ENCODE data around the gene SMARCE1. TPM values are rescaled to one million over a fixed set of nuclear protein-coding genes. Genes with fewer than 3 reads are reported as not detected.

Gene SMARCE1
- total RNA-seq, 2 donors from 2014 or later = 48.0 to 50.8 TPM

DNA sequence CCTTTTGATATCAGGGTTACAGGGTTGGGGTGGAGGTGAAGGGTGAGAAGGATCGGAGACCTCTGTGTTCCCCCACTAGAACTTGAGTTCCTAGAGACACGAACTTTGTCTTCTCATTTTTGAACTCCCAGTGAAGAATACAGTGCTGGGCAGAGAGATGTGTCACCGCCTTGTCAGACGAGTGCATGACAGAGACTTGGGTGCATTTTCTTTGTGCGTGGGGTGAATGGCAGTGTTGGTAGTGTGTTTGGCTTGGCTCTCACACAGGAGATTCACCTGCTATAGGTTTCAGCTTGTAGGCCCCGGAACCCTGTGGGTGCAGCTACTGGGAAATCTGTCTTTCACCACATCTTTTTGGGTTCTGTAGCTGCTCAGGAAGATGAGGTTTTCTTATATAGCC lies 42.3 kb downstream of the SMARCE1 start:
- no peak for ATAC-seq

DNA sequence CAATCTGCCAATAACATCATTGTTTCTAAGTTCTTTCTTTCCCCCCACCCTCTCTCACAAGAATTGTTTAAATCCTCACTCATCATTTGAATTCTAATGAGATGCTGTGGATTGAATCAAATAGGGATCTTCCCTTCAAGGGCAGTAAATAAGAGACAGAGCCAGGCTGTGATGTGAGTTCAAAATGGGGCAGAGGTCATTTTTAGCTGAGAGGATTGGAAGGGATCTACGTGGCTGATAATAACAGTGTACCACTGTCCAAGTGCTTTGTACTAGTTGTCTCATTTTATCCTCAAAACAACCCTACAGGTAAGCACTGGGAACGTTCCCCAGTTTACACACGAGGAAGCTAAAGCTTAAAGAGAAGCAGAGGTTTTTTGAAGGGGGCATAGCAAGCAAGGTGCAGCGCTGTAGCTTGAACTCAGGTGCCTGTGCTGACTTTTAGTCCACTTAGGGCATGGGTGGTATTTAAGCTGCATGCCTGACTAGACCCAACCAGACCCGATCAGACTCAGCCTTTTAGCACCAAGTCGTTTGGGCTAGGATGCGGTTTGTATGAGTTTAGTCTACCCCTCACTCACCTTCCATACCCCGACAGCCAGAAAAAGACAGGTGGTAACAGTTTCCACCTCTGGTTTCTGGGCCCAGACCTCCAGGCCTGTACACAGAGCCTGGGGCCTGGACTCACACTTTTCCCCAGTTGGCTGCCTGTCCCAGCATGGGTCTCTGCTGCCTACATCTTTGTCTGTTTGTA lies 43.1 kb downstream of the SMARCE1 start:
- DNase-seq (no peak), ATAC-seq (no peak)
- H3K4me1 ChIP-seq = no peaks in the 10 kb centered on the region
- H3K4me3 ChIP-seq = no peak overlapping the region
- intact Hi-C loops (cut with DNase I) = no loop called here
- WGBS, 2 donors = 62 to 67% methylated on average over 8 of the region's 8 CpGs
- no peaks in the 10 kb centered on the region for H3K9me3 ChIP-seq
- H3K27me3 ChIP-seq = no peaks in the 10 kb centered on the region
- TF ChIP-seq POLR2A (IDR thresholded peaks at IDR 0.05) = no peak
- TF ChIP-seq, protein P1, sequence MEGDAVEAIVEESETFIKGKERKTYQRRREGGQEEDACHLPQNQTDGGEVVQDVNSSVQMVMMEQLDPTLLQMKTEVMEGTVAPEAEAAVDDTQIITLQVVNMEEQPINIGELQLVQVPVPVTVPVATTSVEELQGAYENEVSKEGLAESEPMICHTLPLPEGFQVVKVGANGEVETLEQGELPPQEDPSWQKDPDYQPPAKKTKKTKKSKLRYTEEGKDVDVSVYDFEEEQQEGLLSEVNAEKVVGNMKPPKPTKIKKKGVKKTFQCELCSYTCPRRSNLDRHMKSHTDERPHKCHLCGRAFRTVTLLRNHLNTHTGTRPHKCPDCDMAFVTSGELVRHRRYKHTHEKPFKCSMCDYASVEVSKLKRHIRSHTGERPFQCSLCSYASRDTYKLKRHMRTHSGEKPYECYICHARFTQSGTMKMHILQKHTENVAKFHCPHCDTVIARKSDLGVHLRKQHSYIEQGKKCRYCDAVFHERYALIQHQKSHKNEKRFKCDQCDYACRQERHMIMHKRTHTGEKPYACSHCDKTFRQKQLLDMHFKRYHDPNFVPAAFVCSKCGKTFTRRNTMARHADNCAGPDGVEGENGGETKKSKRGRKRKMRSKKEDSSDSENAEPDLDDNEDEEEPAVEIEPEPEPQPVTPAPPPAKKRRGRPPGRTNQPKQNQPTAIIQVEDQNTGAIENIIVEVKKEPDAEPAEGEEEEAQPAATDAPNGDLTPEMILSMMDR (IDR thresholded peaks at IDR 0.05) = no peak
- H3K36me3 ChIP-seq (replicated peaks in 1 of 2; ENCODE audit: insufficient read depth in 1 of 2, low read depth in 2 of 2) = no peaks in the 10 kb centered on the region
- no peak overlapping the region for H3K27ac ChIP-seq

More for the DNA sequence above, 42.3 kb downstream of the SMARCE1 start:
- Histone ChIP-seq H3K4me1 (no peaks in the 10 kb centered on the region), H3K36me3 (replicated peaks in 1 of 2; ENCODE audit: insufficient read depth in 1 of 2, low read depth in 2 of 2) (no peaks in the 10 kb centered on the region), H3K4me3 (no peak overlapping the region), H3K9me3 (no peaks in the 10 kb centered on the region), H3K27me3 (no peaks in the 10 kb centered on the region), H3K27ac (no peak overlapping the region)
- 62 to 75% methylated on average over 6 of the region's 6 CpGs for WGBS, 2 donors
- TF ChIP-seq, protein P1 (IDR thresholded peaks at IDR 0.05) = no peak
- no peak for TF ChIP-seq POLR2A (IDR thresholded peaks at IDR 0.05)
- DNase-seq = no peak
- intact Hi-C loops (cut with DNase I) = no loop called here

DNA sequence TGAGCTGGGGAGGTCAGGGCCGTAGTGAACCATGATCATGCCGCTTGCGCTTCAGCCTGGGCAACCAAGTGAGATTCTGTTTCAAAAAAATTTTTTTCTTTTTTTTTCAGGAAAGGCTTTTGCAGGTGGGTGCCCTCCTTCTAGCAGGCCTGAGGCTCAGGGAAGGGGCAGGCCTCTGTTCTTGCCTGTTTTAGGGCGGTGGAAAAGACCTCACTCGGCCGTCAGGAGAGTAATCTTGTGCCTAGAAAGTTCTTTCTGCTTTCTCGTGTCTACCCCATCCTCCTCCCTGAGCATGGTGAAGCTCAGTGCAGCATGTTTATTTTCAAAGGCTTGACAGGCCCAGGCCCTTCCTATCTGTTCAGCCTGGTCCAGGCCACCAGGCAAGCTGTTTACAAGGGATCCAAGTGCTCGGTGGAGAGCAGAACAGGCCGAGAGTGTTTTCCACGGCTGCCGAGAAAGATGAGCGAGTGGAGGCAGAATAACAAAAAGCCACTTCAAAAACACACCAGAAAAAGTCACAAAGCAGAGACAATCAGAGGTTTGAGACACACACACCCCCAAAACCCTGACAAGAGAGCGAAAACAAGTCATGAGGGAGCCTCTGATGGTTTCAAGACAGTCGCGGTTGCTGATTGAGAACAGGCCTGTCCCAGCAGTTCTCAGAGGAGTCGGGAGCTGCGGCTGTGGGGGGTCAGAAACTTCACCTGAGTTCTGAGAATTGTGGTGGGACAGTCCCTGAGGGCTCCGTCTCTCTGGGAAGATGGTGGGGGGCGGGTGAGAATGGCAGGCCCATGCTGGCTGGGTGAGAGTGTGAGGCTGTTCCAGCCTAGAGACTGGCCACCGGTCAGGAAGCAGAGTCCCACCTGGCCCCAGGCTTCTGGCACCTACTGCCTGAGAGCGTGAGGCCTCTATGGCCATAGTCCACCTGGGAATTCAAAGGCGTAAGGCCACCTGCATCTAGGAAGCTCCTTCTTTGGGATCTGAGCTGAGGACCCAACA lies 44.9 kb downstream of the SMARCE1 start:
- H3K4me3 ChIP-seq = no peak overlapping the region
- H3K36me3 ChIP-seq (replicated peaks in 1 of 2; ENCODE audit: insufficient read depth in 1 of 2, low read depth in 2 of 2) = no peaks in the 10 kb centered on the region
- intact Hi-C loops (cut with DNase I) = no loop called here
- no peak for ATAC-seq
- no peaks in the 10 kb centered on the region for H3K27me3 ChIP-seq
- WGBS, 2 donors = 83 to 85% methylated on average over 22 of the region's 22 CpGs
- TF ChIP-seq, protein P1 (IDR thresholded peaks at IDR 0.05) = no peak
- TF ChIP-seq POLR2A (IDR thresholded peaks at IDR 0.05) = no peak
- no peaks in the 10 kb centered on the region for H3K4me1 ChIP-seq
- DNase-seq = no peak
- no peak overlapping the region for H3K27ac ChIP-seq
- no peaks in the 10 kb centered on the region for H3K9me3 ChIP-seq

DNA sequence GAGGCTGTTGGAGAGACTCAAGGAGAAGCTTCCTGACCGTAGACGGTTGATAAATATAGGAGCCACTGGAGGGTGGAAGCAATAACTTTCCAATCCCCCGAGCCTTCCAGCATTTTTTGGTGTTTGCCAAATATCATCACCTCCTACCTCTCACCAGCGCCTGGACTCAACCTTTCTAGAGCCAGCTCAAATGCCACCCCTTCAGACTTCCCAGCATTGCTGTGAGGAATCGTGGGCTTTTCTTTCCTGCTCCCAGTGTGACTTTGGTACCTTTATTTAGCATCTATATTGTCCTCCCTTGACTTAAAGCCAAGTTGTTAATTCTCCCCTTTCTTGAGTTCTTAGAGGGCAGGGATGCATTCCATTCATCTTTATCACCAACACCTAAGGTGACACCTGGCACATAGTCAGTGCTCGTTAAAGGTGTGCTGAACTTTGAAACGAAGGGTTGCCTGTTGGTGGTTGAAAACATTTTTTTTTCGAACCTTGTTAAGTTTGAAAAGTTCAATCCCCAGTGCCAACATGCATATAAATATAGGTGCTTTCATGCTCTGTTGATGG lies 47.1 kb downstream of the SMARCE1 start:
- Histone ChIP-seq H3K4me3 (no peak overlapping the region), H3K27ac (no peak overlapping the region), H3K36me3 (replicated peaks in 1 of 2; ENCODE audit: insufficient read depth in 1 of 2, low read depth in 2 of 2) (no peaks in the 10 kb centered on the region), H3K4me1 (no peaks in the 10 kb centered on the region), H3K9me3 (no peaks in the 10 kb centered on the region), H3K27me3 (no peaks in the 10 kb centered on the region)
- TF ChIP-seq, protein P1 (IDR thresholded peaks at IDR 0.05) = no peak
- no peak for TF ChIP-seq POLR2A (IDR thresholded peaks at IDR 0.05)
- ATAC-seq (no peak), DNase-seq (no peak)
- intact Hi-C loops (cut with DNase I) = no loop called here
- WGBS, 2 donors = 61% methylated on average over 8 of the region's 8 CpGs
